Natural killer cell (primary cell): ENCODE results near the gene KLF5. TPM values are rescaled to one million over a fixed set of nuclear protein-coding genes. Genes with fewer than 3 reads are reported as not detected.
A peak's percentile ranks its signal among the peaks of the same experiment; 100 is the strongest.

Experiments
- ATAC-seq, 3 donors: fragments of 150-1000 bp in 2 of 3; fragments of 200-7000 bp in 1 of 3; cut with Tn5 transposase; 1 replicate in 1 of 3; 2 replicates in 2 of 3; pipeline ENCODE4 v1.10.0; 2021; ENCODE audit warnings: mild to moderate bottlenecking in 2 of 3, moderate library complexity in 2 of 3
- DNase-seq, 2 donors: peaks; one replicate each; pipeline versions ENCODE4 v3.0.0 to v3.0.0-alpha.2; 2013 to 2021; ENCODE audit warnings: mixed read lengths in 1 of 2
- H3K27ac ChIP-seq: one replicate; pipeline ENCODE4 v1.5.1; 2013; ENCODE audit warnings: mild to moderate bottlenecking, low read length
- H3K27me3 ChIP-seq: one replicate; pipeline ENCODE4 v1.6.1; 2013; ENCODE audit warnings: low read length; ENCODE audit not compliant: control insufficient read depth, insufficient read depth
- H3K36me3 ChIP-seq: one replicate; pipeline ENCODE4 v1.6.1; 2013; ENCODE audit warnings: low read length; ENCODE audit not compliant: control insufficient read depth, insufficient read depth
- H3K4me1 ChIP-seq: one replicate; pipeline ENCODE4 v1.6.1; 2013; ENCODE audit warnings: low read length; ENCODE audit not compliant: control insufficient read depth, insufficient read depth
- H3K4me3 ChIP-seq: one replicate; pipeline ENCODE4 v1.5.1; 2013; ENCODE audit warnings: low read length
- H3K9me3 ChIP-seq: one replicate; pipeline ENCODE4 v1.6.1; 2013; ENCODE audit warnings: low read length; ENCODE audit not compliant: control insufficient read depth, insufficient read depth
- H3K27ac Mint-ChIP-seq, 2 donors: one replicate each; pipeline ENCODE4 v1.8.0; 2022; ENCODE audit warnings: mild to moderate bottlenecking in 2 of 2, mixed read lengths in 2 of 2, moderate library complexity in 1 of 2
- H3K27me3 Mint-ChIP-seq, 2 donors: one replicate each; pipeline ENCODE4 v1.8.0; 2022; ENCODE audit warnings: low read depth in 2 of 2, mixed read lengths in 2 of 2
- H3K36me3 Mint-ChIP-seq: one replicate; pipeline ENCODE4 v1.8.0; 2022; ENCODE audit warnings: mixed read lengths
- H3K4me1 Mint-ChIP-seq, 2 donors: one replicate each; pipeline ENCODE4 v1.8.0; 2022; ENCODE audit warnings: mixed read lengths in 2 of 2
- H3K4me3 Mint-ChIP-seq: one replicate; pipeline ENCODE4 v1.8.0; 2022; ENCODE audit warnings: mild to moderate bottlenecking, moderate library complexity, mixed read lengths
- H3K9me3 Mint-ChIP-seq, 2 donors: one replicate each; pipeline ENCODE4 v1.8.0; 2022; ENCODE audit warnings: mixed read lengths in 2 of 2
- WGBS: methylation state at CpG from one replicate; pipeline ENCODE4 v1.1.7; 2013; ENCODE audit warnings: missing lambda C conversion rate; ENCODE audit not compliant: insufficient coverage; 5-methylcytosine and 5-hydroxymethylcytosine counted together
- intact Hi-C: fragments of 100-400 bp; cut with micrococcal nuclease; formaldehyde crosslinking; loops from one replicate; pipeline ENCODE4 v1.14.2; 2022
- total RNA-seq, 4 donors: library from RNA; stranded (reverse); fragments of 120-200 nt in 1 of 4; gene quantifications; one replicate each; pipeline versions ENCODE4 v1.2.3 to v1.2.4, GENCODE V29; 2013 to 2022
- TF ChIP-seq, protein P1 (sequence below): fragments of 200-600 bp; IDR thresholded peaks from one replicate; pipeline ENCODE4 v1.8.0; 2022; ENCODE audit warnings: antibody characterized with exemption

The KLF5 gene
- total RNA-seq, 3 donors from 2014 or later (not counting 1 experiment from before 2014, with no cell fraction given), result 1.2 to 48.5 (median 2.0) TPM

DNA sequence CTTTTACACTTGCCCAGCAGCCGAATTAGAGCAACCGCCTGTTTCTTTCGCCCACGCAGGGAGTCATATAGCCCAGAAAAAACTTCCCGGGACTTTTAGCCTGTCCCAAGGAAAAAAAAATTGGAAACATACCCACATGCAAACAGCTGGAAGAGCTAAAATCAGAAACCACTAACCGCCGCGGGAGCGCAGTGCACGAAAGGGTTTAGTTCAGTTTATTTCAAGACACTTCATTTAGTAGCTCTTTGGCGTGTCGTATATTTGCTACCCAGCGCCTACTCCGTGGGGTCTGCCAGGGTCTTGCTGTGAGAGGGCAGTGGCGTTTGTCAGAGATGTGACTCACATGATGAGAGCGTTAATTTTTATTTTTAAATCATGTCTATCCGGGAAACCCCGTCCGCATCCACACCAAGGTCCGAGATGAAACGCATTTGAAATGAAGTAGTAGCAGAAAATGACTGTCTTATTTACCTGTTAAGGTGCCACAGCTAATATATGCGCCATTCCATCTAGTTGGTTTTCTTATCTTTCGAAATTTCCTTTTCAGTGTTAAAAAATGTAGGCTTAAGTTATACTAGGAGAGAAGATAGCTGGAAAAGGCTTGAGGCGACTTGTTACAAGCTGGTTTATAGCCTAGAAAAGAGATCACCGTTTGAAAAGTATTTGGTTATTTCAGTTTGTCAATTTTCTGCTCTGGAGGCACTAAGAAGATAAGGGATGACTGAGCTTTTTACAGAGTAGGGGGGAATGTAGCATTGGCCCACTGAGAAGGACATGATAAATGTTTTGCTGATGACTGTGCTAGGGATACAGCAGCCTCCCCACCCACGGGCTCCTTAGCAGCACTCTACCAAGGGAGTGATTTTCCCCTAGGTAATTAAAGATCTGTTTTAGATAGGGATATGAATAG is 1.7 kb downstream of the KLF5 start:
- 21% methylated on average over 25 of the region's 26 CpGs for WGBS
- TF ChIP-seq, protein P1, sequence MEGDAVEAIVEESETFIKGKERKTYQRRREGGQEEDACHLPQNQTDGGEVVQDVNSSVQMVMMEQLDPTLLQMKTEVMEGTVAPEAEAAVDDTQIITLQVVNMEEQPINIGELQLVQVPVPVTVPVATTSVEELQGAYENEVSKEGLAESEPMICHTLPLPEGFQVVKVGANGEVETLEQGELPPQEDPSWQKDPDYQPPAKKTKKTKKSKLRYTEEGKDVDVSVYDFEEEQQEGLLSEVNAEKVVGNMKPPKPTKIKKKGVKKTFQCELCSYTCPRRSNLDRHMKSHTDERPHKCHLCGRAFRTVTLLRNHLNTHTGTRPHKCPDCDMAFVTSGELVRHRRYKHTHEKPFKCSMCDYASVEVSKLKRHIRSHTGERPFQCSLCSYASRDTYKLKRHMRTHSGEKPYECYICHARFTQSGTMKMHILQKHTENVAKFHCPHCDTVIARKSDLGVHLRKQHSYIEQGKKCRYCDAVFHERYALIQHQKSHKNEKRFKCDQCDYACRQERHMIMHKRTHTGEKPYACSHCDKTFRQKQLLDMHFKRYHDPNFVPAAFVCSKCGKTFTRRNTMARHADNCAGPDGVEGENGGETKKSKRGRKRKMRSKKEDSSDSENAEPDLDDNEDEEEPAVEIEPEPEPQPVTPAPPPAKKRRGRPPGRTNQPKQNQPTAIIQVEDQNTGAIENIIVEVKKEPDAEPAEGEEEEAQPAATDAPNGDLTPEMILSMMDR, result no peak
- H3K4me1 ChIP-seq, result peaks cover 13% of the 10 kb centered on the region
- H3K4me3 ChIP-seq, result no peak overlapping the region
- Mint-ChIP-seq H3K4me3 (peak overlapping the region; percentile 70), H3K4me1 (peaks cover 19 to 20% of the 10 kb centered on the region in 2 donors), H3K9me3 (no peaks in the 10 kb centered on the region), H3K27ac (no peak overlapping the region), H3K36me3 (no peaks in the 10 kb centered on the region), H3K27me3 (peaks cover 47 to 70% of the 10 kb centered on the region in 2 donors)
- H3K36me3 ChIP-seq, result no peaks in the 10 kb centered on the region
- H3K27me3 ChIP-seq, result peaks cover 31% of the 10 kb centered on the region
- H3K27ac ChIP-seq, result no peak overlapping the region
- no peaks in the 10 kb centered on the region for H3K9me3 ChIP-seq
- intact Hi-C loops, result no loop called here
- DNase-seq, result no peak
- no peak for ATAC-seq

DNA sequence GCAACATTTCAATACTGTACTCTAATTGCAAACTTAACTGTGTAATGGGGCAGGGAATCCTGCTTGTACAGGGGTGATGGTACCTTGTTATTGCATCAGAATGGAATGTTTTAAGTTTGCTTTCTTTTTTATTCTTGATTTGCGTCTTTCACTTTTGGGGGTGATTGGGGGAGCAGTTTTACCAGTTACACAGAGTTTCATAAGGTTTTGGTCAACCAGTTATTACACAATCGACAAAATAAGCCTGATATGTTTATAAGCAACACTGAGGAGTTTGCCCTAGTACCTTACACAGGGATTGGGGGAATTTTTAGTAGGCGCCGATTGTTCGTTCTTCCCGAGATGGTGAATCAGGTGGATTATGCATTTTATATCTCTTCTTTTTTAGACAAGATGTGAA is 2.7 kb downstream of the KLF5 start:
- H3K27me3 Mint-ChIP-seq, result peaks cover 39 to 60% of the 10 kb centered on the region in 2 donors
- DNase-seq (no peak), ATAC-seq (no peak)
- no peak overlapping the region for H3K4me3 Mint-ChIP-seq
- H3K9me3 ChIP-seq, result no peaks in the 10 kb centered on the region
- H3K36me3 ChIP-seq, result no peaks in the 10 kb centered on the region
- peaks cover 25% of the 10 kb centered on the region for H3K27me3 ChIP-seq
- no peak overlapping the region for H3K27ac ChIP-seq
- TF ChIP-seq, protein P1, result no peak
- no peak overlapping the region for H3K4me3 ChIP-seq
- no peak overlapping the region for H3K27ac Mint-ChIP-seq
- intact Hi-C loops, result no loop called here
- H3K4me1 ChIP-seq, result peaks cover 13% of the 10 kb centered on the region
- WGBS, result 94% methylated on average over 6 of the region's 6 CpGs
- H3K9me3 Mint-ChIP-seq, result no peaks in the 10 kb centered on the region
- H3K4me1 Mint-ChIP-seq, result peaks cover 19 to 20% of the 10 kb centered on the region in 2 donors
- no peaks in the 10 kb centered on the region for H3K36me3 Mint-ChIP-seq

DNA sequence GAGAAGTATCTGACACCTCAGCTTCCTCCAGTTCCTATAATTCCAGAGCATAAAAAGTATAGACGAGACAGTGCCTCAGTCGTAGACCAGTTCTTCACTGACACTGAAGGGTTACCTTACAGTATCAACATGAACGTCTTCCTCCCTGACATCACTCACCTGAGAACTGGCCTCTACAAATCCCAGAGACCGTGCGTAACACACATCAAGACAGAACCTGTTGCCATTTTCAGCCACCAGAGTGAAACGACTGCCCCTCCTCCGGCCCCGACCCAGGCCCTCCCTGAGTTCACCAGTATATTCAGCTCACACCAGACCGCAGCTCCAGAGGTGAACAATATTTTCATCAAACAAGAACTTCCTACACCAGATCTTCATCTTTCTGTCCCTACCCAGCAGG is 3.1 kb downstream of the KLF5 start:
- H3K27ac ChIP-seq, result no peak overlapping the region
- no peak overlapping the region for H3K4me3 ChIP-seq
- peaks cover 13% of the 10 kb centered on the region for H3K4me1 ChIP-seq
- Mint-ChIP-seq H3K27ac (no peak overlapping the region), H3K36me3 (no peaks in the 10 kb centered on the region), H3K4me1 (peaks cover 19 to 20% of the 10 kb centered on the region in 2 donors), H3K27me3 (peaks cover 39 to 56% of the 10 kb centered on the region in 2 donors), H3K4me3 (no peak overlapping the region), H3K9me3 (no peaks in the 10 kb centered on the region)
- DNase-seq (no peak), ATAC-seq (no peak)
- TF ChIP-seq, protein P1, result no peak
- H3K36me3 ChIP-seq, result no peaks in the 10 kb centered on the region
- intact Hi-C loops, result no loop called here
- H3K27me3 ChIP-seq, result peaks cover 23% of the 10 kb centered on the region
- no peaks in the 10 kb centered on the region for H3K9me3 ChIP-seq
- 96% methylated on average over 9 of the region's 9 CpGs for WGBS
